Neural progenitor cell (in vitro differentiated cells): ENCODE measurements around the gene FNIP1.

Experiments used
- EZH2 ChIP-seq: fragments of 200-600 bp; sonication (generic); IDR thresholded peaks from 2 replicates; pipeline ENCODE4 v1.6.1; 2017; ENCODE audit warnings: antibody characterized with exemption, mild to moderate bottlenecking, moderate library complexity
- TF ChIP-seq, protein P1 (sequence below): fragments of 200-600 bp; sonication (generic); IDR thresholded peaks from 2 replicates; pipeline ENCODE4 v1.5.1; 2017; ENCODE audit warnings: antibody characterized with exemption, mild to moderate bottlenecking

DNA sequence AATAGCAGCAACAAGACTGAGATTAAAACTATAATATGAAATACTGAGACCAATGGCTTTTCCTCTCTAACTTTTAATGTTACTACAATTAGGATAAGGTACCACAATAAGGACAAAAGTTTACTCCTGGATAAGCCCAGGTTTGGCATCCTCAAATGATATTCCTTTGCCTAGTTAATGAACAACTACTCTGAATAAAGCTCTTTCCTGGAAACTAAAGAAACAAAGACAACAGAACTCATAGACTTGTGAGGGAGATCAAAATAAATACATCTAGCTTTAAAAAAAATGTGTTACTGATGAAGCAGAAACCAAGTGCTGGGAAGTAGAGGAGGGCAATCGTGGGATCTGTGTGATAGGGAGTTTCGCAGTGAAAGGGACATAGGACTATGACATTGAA is 142.5 kb downstream of the FNIP1 start:
- TF ChIP-seq, protein P1, sequence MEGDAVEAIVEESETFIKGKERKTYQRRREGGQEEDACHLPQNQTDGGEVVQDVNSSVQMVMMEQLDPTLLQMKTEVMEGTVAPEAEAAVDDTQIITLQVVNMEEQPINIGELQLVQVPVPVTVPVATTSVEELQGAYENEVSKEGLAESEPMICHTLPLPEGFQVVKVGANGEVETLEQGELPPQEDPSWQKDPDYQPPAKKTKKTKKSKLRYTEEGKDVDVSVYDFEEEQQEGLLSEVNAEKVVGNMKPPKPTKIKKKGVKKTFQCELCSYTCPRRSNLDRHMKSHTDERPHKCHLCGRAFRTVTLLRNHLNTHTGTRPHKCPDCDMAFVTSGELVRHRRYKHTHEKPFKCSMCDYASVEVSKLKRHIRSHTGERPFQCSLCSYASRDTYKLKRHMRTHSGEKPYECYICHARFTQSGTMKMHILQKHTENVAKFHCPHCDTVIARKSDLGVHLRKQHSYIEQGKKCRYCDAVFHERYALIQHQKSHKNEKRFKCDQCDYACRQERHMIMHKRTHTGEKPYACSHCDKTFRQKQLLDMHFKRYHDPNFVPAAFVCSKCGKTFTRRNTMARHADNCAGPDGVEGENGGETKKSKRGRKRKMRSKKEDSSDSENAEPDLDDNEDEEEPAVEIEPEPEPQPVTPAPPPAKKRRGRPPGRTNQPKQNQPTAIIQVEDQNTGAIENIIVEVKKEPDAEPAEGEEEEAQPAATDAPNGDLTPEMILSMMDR = no peak
- no peak for TF ChIP-seq EZH2
